Ascending aorta (tissue), 2 donors: ENCODE data around the gene IFRD1. TPM values are rescaled to one million over a fixed set of nuclear protein-coding genes. Genes with fewer than 3 reads are reported as not detected.

ENCODE experiments used
- DNase-seq, 2 donors: peaks; one replicate each; pipeline ENCODE4 v3.0.0-alpha.2; 2019; ENCODE audit warnings: low spot score in 2 of 2
- H3K27ac ChIP-seq, 2 donors: fragments of 200-600 bp; sonication (generic); one replicate each; pipeline ENCODE4 v1.5.1; 2016 to 2017; ENCODE audit warnings: mild to moderate bottlenecking in 1 of 2
- H3K27me3 ChIP-seq: fragments of 200-600 bp; sonication (generic); one replicate; pipeline ENCODE4 v1.5.1; 2017
- H3K36me3 ChIP-seq, 2 donors: fragments of 200-600 bp; sonication (generic); one replicate each; pipeline ENCODE4 v1.5.1; 2016
- H3K4me1 ChIP-seq, 2 donors: fragments of 200-600 bp; sonication (generic); one replicate each; pipeline ENCODE4 v1.5.1; 2016 to 2017; ENCODE audit warnings: mild to moderate bottlenecking in 1 of 2
- H3K4me3 ChIP-seq, 2 donors: fragments of 200-600 bp; sonication (generic); one replicate each; pipeline ENCODE4 v1.5.1; 2016 to 2017; ENCODE audit warnings: mild to moderate bottlenecking in 1 of 2
- H3K9me3 ChIP-seq, 2 donors: fragments of 200-600 bp; sonication (generic); one replicate each; pipeline ENCODE4 v1.5.1; 2016
- intact Hi-C: fragments of 100-400 bp; cut with DNase I; formaldehyde crosslinking; loops from one replicate; pipeline ENCODE4 v1.15.1; 2023
- total RNA-seq: library from RNA; depleted of rRNA; stranded (reverse); fragments of >200 nt; gene quantifications from one replicate; pipeline ENCODE4 v1.1.0, GENCODE V29; 2016
- TF ChIP-seq, protein P1 (sequence below), 3 experiments: fragments of 200-600 bp in 2 of 3; fragments of 450-650 bp in 1 of 3; sonication (generic) in 2 of 3; IDR thresholded peaks; one replicate each; pipeline ENCODE4 v1.5.1; 2016 to 2019; ENCODE audit warnings: antibody characterized with exemption in 3 of 3, mild to moderate bottlenecking in 1 of 3, moderate library complexity in 1 of 3

The IFRD1 gene
- total RNA-seq, 1 donor from 2014 or later = 35.1 TPM

DNA sequence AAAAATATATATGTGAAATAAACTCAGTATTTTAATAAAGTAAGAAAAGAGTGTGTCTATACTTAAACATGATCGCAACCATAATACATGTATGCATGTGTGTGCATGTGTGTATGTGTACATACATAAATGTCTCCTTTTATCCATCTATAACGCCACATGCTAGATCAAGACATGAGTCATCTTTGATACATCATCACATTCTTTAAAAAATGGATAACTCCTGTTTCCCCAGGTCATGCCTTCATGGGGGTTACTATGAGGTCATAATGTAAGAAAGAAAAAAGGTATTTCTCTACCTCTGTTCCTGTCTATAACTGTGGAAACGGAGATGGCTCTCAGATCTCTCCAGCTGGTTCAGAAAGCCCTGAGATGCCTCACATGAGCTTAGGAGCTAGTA is 71.7 kb downstream of the IFRD1 start:
- H3K36me3 ChIP-seq = no peaks in the 10 kb centered on the region
- no peak overlapping the region for H3K4me3 ChIP-seq
- H3K27me3 ChIP-seq = no peaks in the 10 kb centered on the region
- DNase-seq = no peak
- intact Hi-C loops = no loop called here
- TF ChIP-seq, protein P1, sequence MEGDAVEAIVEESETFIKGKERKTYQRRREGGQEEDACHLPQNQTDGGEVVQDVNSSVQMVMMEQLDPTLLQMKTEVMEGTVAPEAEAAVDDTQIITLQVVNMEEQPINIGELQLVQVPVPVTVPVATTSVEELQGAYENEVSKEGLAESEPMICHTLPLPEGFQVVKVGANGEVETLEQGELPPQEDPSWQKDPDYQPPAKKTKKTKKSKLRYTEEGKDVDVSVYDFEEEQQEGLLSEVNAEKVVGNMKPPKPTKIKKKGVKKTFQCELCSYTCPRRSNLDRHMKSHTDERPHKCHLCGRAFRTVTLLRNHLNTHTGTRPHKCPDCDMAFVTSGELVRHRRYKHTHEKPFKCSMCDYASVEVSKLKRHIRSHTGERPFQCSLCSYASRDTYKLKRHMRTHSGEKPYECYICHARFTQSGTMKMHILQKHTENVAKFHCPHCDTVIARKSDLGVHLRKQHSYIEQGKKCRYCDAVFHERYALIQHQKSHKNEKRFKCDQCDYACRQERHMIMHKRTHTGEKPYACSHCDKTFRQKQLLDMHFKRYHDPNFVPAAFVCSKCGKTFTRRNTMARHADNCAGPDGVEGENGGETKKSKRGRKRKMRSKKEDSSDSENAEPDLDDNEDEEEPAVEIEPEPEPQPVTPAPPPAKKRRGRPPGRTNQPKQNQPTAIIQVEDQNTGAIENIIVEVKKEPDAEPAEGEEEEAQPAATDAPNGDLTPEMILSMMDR (IDR thresholded peaks at IDR 0.05) = no peak
- H3K27ac ChIP-seq = no peak overlapping the region
- H3K9me3 ChIP-seq = no peaks in the 10 kb centered on the region
- no peaks in the 10 kb centered on the region for H3K4me1 ChIP-seq

DNA sequence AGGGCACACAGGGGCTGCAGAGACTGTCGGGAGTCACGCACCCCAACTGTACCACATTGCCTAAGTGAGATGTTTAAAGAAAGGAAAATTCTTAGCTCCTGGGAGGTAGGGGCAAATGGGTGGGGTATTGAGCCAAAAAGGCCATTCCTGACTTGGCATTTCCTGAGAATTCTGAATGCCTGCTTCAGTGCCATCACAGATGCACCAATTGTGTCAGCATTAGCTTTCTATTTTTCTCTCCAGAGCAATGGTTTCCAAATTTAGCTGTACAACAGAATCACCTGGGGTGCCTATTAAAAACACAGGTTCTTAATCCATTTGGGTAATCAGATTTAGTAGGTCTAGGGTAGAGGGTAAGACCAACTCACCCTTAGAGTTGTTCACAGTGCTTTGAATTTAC is 73.6 kb downstream of the IFRD1 start:
- TF ChIP-seq, protein P1 (IDR thresholded peaks at IDR 0.05) = no peak
- no peaks in the 10 kb centered on the region for H3K27me3 ChIP-seq
- H3K27ac ChIP-seq = no peak overlapping the region
- no peak overlapping the region for H3K4me3 ChIP-seq
- no peak for DNase-seq
- H3K36me3 ChIP-seq = no peaks in the 10 kb centered on the region
- intact Hi-C loops = no loop called here
- no peaks in the 10 kb centered on the region for H3K4me1 ChIP-seq
- no peaks in the 10 kb centered on the region for H3K9me3 ChIP-seq

Other genes with a start within 250 kb of the IFRD1 start
- gene DOCK4, start 244.1 kb upstream of the IFRD1 start, total RNA-seq = 43.5 TPM
- 0.43 TPM for gene ZNF277, start 243.8 kb upstream of the IFRD1 start, total RNA-seq
- gene LSMEM1, start 30.5 kb downstream of the IFRD1 start, total RNA-seq = not detected